GM12878 (cell line): ENCODE data around the gene UNC93A.
"Not testable (repeated sequence)": the region's sequence is repeated elsewhere in the genome, so short reads cannot be mapped to it uniquely, and the experiment has no call there.

ENCODE experiments used
- EP300 ChIP-seq, 2 experiments: fragments of 150-350 bp in 1 of 2; IDR thresholded peaks; 2 replicates each; pipeline ENCODE4 v1.6.1; 2011 to 2012; ENCODE audit warnings: low read depth in 2 of 2, low read length in 2 of 2, borderline replicate concordance in 1 of 2, improper control_type of control experiment in 1 of 2, inconsistent platforms in 1 of 2; ENCODE audit not compliant: control insufficient read depth in 1 of 2
- ETV6 ChIP-seq, 2 experiments: fragments of 450-650 bp in 1 of 2; IDR thresholded peaks in 1 of 2; conservative IDR thresholded peaks in 1 of 2; 2 replicates each; pipeline ENCODE4 v1.6.1; 2014; ENCODE audit warnings: antibody characterized with exemption in 1 of 2, borderline replicate concordance in 1 of 2, low read depth in 1 of 2, mild to moderate bottlenecking in 1 of 2, moderate library complexity in 1 of 2
- EZH2 ChIP-seq: IDR thresholded peaks from 2 replicates; pipeline ENCODE4 v1.6.1; 2012; ENCODE audit warnings: low read depth, mild to moderate bottlenecking, control low read depth, inconsistent platforms, low read length, borderline replicate concordance; ENCODE audit not compliant: control insufficient read depth
- FOXK2 ChIP-seq: fragments of 450-650 bp; IDR thresholded peaks from 2 replicates; pipeline ENCODE4 v1.6.1; 2017; ENCODE audit warnings: mild to moderate bottlenecking, moderate library complexity
- JUND ChIP-seq: IDR thresholded peaks from 2 replicates; pipeline ENCODE4 v1.6.1; 2012; ENCODE audit warnings: low read depth, mild to moderate bottlenecking, low read length, improper control_type of control experiment, moderate library complexity
- MEF2A ChIP-seq: IDR thresholded peaks from 2 replicates; pipeline ENCODE4 v1.6.1; 2011; ENCODE audit warnings: low read depth, mild to moderate bottlenecking, low read length, moderate library complexity; ENCODE audit not compliant: insufficient read depth
- RB1 ChIP-seq: fragments of 450-650 bp; formaldehyde crosslinking; IDR thresholded peaks from 2 replicates; pipeline ENCODE4 v1.6.1; 2017; ENCODE audit warnings: mild to moderate bottlenecking, borderline replicate concordance
- RBBP5 ChIP-seq: fragments of 200-600 bp; sonication (generic); conservative IDR thresholded peaks from 2 replicates; pipeline ENCODE4 v1.6.1; 2016
- RCOR1 ChIP-seq: conservative IDR thresholded peaks from 2 replicates; pipeline ENCODE4 v1.6.1; 2012; ENCODE audit warnings: low read depth, low read length, improper control_type of control experiment
- TBL1XR1 ChIP-seq: IDR thresholded peaks from 2 replicates; pipeline ENCODE4 v1.6.1; 2012; ENCODE audit warnings: low read depth, low read length, improper control_type of control experiment
- TF ChIP-seq, protein P1 (sequence below): fragments of 450-650 bp; IDR thresholded peaks from 2 replicates; pipeline ENCODE4 v1.6.1; 2016; ENCODE audit warnings: mild to moderate bottlenecking, moderate library complexity, borderline replicate concordance
- TF ChIP-seq, protein P2 (sequence below), 3 experiments: IDR thresholded peaks in 2 of 3; conservative IDR thresholded peaks in 1 of 3; 2 replicates each; pipeline ENCODE4 v1.5.1; 2011; ENCODE audit warnings: low read depth in 3 of 3, low read length in 3 of 3, mild to moderate bottlenecking in 3 of 3, control low read depth in 2 of 3, moderate library complexity in 2 of 3, inconsistent platforms in 1 of 3, mixed read lengths in 1 of 3; ENCODE audit not compliant: control insufficient read depth in 2 of 3, insufficient read depth in 1 of 3; ENCODE audit errors: extremely low read depth in 1 of 3
- TF ChIP-seq, protein P3 (sequence below): IDR thresholded peaks from 2 replicates; pipeline ENCODE4 v1.6.1; 2012; ENCODE audit warnings: mild to moderate bottlenecking, low read depth, low read length

DNA sequence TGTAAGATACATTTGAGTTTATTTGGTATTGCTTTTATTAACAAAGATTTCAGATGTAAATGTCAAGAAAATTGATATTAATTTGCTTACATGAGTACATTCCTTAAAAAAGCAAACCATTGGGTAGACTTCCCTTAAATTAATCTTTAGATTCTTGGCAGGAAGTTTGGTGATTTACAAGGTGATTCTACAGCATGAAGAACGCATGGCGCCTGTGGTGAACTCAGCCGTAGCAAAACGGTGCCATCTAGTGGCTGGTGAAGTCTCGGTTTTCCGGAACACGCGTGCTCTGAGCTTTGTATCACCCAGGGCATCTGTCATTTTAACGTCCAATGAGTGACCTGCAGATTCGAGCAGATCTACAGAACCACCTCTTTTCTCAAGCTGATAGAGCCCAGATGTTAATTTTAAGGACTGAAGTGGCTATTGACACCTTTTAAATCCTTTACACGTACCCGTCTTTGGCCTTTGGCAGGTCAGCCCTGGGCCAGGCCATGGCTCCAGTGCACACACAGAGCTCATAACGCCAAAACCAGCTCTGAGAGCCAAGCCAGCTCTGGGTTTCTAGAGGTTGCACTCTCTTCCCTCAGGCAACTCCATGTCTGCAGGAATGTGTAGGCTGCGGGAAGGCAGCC lies 2.4 kb upstream of the UNC93A start:
- not testable (repeated sequence) for TF ChIP-seq RCOR1; JUND; ETV6 (conservative IDR thresholded peaks at IDR 0.05 in 1 of 2, IDR thresholded peaks at IDR 0.05 in 1 of 2; ENCODE audit: borderline replicate concordance in 1 of 2, low read depth in 1 of 2); EZH2; EP300 (IDR thresholded peaks at IDR 0.05; ENCODE audit: borderline replicate concordance in 1 of 2, control insufficient read depth in 1 of 2, low read depth in 2 of 2, low read length in 2 of 2); RBBP5; TBL1XR1; RB1; FOXK2; MEF2A
- TF ChIP-seq, protein P1, sequence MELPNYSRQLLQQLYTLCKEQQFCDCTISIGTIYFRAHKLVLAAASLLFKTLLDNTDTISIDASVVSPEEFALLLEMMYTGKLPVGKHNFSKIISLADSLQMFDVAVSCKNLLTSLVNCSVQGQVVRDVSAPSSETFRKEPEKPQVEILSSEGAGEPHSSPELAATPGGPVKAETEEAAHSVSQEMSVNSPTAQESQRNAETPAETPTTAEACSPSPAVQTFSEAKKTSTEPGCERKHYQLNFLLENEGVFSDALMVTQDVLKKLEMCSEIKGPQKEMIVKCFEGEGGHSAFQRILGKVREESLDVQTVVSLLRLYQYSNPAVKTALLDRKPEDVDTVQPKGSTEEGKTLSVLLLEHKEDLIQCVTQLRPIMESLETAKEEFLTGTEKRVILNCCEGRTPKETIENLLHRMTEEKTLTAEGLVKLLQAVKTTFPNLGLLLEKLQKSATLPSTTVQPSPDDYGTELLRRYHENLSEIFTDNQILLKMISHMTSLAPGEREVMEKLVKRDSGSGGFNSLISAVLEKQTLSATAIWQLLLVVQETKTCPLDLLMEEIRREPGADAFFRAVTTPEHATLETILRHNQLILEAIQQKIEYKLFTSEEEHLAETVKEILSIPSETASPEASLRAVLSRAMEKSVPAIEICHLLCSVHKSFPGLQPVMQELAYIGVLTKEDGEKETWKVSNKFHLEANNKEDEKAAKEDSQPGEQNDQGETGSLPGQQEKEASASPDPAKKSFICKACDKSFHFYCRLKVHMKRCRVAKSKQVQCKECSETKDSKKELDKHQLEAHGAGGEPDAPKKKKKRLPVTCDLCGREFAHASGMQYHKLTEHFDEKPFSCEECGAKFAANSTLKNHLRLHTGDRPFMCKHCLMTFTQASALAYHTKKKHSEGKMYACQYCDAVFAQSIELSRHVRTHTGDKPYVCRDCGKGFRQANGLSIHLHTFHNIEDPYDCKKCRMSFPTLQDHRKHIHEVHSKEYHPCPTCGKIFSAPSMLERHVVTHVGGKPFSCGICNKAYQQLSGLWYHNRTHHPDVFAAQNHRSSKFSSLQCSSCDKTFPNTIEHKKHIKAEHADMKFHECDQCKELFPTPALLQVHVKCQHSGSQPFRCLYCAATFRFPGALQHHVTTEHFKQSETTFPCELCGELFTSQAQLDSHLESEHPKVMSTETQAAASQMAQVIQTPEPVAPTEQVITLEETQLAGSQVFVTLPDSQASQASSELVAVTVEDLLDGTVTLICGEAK, result not testable (repeated sequence)
- TF ChIP-seq, protein P2, sequence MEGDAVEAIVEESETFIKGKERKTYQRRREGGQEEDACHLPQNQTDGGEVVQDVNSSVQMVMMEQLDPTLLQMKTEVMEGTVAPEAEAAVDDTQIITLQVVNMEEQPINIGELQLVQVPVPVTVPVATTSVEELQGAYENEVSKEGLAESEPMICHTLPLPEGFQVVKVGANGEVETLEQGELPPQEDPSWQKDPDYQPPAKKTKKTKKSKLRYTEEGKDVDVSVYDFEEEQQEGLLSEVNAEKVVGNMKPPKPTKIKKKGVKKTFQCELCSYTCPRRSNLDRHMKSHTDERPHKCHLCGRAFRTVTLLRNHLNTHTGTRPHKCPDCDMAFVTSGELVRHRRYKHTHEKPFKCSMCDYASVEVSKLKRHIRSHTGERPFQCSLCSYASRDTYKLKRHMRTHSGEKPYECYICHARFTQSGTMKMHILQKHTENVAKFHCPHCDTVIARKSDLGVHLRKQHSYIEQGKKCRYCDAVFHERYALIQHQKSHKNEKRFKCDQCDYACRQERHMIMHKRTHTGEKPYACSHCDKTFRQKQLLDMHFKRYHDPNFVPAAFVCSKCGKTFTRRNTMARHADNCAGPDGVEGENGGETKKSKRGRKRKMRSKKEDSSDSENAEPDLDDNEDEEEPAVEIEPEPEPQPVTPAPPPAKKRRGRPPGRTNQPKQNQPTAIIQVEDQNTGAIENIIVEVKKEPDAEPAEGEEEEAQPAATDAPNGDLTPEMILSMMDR (IDR thresholded peaks at IDR 0.05 in 2 of 3, conservative IDR thresholded peaks at IDR 0.05 in 1 of 3; ENCODE audit: control insufficient read depth in 2 of 3, extremely low read depth in 1 of 3, insufficient read depth in 1 of 3, low read depth in 3 of 3, low read length in 3 of 3), result peak; percentile 23 to 51 (median 27); a peak in 5 of 6 replicates
- TF ChIP-seq, protein P3, sequence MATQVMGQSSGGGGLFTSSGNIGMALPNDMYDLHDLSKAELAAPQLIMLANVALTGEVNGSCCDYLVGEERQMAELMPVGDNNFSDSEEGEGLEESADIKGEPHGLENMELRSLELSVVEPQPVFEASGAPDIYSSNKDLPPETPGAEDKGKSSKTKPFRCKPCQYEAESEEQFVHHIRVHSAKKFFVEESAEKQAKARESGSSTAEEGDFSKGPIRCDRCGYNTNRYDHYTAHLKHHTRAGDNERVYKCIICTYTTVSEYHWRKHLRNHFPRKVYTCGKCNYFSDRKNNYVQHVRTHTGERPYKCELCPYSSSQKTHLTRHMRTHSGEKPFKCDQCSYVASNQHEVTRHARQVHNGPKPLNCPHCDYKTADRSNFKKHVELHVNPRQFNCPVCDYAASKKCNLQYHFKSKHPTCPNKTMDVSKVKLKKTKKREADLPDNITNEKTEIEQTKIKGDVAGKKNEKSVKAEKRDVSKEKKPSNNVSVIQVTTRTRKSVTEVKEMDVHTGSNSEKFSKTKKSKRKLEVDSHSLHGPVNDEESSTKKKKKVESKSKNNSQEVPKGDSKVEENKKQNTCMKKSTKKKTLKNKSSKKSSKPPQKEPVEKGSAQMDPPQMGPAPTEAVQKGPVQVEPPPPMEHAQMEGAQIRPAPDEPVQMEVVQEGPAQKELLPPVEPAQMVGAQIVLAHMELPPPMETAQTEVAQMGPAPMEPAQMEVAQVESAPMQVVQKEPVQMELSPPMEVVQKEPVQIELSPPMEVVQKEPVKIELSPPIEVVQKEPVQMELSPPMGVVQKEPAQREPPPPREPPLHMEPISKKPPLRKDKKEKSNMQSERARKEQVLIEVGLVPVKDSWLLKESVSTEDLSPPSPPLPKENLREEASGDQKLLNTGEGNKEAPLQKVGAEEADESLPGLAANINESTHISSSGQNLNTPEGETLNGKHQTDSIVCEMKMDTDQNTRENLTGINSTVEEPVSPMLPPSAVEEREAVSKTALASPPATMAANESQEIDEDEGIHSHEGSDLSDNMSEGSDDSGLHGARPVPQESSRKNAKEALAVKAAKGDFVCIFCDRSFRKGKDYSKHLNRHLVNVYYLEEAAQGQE, result not testable (repeated sequence)
